NCI-H1694 treated with DMSO at 0.1 percent for 48 hours (cell line): ENCODE measurements around the gene STK39.

Experiments used
- DNase-seq: peaks from one replicate; lab custom pipeline; 2025; lab: John Stamatoyannopoulos, UW

Gene STK39

GRCh38 chr2:168208652-168209051, 38.7 kb downstream of the STK39 start:
- no peak for DNase-seq

GRCh38 chr2:168207851-168208250, 39.5 kb downstream of the STK39 start:
- no peak for DNase-seq

GRCh38 chr2:168203762-168204693, 43.4 kb downstream of the STK39 start:
- no peak for DNase-seq

DNA sequence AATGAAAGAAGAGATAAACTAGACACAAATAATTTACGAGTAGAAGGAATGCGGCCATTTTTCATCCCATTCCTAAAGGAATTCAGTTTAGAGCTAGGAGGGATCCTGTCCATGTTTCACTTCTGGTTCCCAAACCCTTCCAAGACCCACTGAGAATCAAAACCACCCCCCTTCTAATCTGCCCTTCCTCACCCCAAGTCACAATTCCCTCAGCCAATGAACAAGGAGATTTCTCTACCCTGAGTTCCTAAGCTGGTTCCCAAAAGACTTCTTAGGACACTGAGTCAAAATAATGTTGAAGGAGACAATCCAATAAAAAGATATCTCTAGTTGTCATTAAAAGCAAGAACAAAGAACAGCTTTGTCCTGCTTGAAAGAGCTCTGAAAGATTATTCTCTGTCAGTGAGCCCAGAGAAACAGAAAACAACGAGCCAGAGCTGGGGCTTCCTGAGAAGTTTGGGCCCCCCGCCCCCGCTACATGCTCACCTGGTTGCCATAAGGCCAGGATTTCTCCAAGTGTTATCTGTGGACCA, 45.7 kb downstream of the STK39 start:
- no peak for DNase-seq

GRCh38 chr2:168200930-168201583, 46.3 kb downstream of the STK39 start:
- no peak for DNase-seq

GRCh38 chr2:168198476-168199207, 48.8 kb downstream of the STK39 start:
- DNase-seq: no peak

DNA sequence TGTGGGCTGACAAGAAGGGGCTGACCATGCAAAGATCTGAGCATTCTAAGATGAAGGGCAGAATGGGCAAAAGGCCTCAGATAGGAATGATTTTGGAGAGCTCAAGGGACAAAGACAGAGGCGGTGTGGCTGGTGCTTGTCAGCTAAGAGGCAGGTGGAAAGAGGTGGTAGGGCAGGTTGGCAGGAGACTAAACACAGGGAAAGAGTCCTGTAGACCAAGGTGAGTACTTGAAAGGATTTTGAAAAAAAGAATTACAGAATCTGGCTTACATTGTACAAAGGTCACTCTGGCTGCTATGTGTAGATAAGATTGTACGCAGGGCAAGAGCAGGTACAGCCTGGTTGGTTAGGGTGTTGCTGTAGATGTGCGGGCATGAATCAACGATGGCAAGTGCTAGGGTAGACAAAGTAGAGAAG, 50.6 kb downstream of the STK39 start:
- DNase-seq: no peak

DNA sequence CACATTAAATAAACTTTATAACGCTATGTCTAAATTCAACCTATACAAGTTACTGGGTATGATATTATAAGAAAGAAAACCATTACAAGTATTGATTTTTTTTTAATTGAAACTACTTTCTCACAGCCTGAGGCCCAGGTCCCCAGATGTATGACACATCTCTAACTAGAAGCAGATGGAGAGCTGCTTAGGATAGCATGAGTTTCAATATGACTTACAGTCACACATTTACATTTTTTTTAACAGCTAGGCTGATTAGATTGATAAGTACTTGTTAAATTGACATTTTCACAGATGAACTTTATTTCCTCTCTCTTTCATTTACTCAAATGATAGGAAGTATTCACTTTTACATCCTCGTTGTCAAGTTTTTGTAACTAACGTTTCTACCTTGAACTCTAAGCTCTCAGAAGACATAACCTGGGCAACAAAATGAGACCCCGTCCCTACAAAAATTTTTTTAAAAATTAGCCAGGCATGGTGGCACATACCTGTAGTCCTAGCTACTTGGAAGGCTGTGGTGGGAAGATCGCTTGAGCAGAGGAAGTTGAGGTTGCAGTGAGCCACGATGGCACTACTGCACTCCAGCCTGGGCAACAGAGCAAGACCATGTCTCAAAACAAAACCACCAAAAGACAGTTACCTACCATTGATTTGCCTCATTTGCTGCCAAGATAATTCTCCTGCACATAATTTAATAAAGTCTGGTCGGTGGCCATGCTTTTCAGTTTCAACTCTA, 52.4 kb downstream of the STK39 start:
- DNase-seq: peak; percentile 17

GRCh38 chr2:168192839-168193616, 54.4 kb downstream of the STK39 start:
- no peak for DNase-seq

- DNase-seq: no peak
Measured at GRCh38 chr2:168191955-168192785, 55.2 kb downstream of the STK39 start.

- no peak for DNase-seq
Measured at GRCh38 chr2:168190590-168191336, 56.6 kb downstream of the STK39 start.

DNA sequence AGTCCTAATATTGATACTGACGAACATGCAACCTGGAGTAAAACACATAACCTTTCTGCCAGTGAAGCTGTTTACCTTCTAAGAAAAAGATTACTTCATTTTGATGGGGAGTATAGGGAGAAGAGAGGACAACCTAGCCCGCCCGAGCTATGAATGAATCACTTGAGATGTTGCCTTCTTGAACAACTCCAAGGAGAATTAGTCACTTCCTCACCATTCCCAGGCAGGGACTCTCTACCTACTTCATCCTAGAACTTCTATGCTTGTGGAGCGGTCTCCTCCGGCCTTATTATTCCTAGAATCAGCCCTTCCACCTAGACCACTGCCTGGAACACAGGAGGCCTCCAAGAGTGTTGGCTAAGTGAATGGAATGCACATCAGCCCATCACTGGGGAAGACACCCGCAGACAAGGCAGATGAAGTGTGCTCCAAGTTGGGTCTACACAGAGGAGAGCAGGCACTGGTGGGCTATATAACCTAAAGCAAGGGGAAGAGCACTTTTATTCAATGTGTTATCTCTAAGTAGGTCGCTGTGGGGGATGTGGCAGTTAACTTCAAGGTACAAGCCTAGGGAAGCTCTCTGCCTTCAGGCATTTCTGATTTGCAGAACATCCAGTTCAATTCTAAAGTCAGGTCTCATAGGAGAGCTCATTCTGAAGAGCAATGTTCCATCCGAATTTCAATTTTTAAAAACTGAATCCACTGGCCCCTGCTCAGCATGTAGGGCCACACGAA, 57.4 kb downstream of the STK39 start:
- no peak for DNase-seq

GRCh38 chr2:168188002-168188401, 59.4 kb downstream of the STK39 start:
- no peak for DNase-seq

DNA sequence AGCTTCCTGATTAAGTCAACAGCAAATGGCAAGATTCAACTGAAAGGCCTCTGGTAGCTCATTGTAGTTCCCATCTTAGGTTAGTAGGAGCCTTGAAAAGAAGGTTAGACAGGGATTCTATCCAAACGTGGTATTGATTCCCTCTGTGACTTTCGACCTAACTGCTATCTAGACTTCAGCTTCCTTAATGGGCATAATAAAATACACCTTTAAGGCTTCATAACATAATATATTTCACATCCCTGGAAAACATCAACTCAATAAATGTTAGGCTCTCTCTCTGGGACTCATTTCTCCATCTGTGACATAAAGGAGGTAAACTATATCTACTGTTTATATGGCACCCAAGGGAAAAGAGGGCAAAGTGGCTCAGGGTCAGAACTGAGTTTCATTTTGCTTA, 60.9 kb downstream of the STK39 start:
- DNase-seq: no peak

DNA sequence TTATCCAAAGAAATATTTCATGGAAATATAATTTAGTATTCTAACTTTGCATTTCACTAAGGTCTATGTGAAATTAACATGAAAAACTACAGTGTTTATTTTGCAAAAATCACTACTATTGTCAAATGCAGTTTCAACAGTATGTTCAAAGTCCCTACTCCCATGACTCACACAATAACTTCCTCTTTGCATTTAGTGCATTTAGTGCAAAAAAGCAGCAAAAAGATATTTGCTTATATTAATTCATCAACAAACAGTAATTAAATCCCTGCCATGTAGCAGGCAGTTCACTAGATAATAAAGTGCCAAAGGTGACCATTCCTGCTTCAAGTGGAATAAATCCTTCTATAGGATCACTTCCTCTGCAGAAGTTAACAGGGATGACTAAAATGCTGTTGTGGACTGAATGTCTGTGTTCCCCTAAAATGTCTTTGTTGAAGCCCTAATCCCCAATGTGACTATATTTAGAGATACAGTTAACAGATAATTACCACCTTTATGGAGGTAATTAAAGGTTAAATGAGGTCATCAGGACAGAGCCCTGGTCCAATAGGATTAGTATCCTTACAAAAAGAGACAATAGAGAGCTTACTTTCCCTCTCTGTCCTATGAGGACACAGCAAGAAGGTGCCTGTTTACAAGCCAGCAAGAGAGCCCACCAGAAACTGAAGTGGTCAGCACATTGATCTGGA, 61.7 kb downstream of the STK39 start:
- no peak for DNase-seq

GRCh38 chr2:168184681-168185513, 62.5 kb downstream of the STK39 start:
- DNase-seq: no peak
